GM12878 (cell line): ENCODE measurements around the gene PRICKLE3. TPM values are rescaled to one million over a fixed set of nuclear protein-coding genes. Genes with fewer than 3 reads are reported as not detected.

Experiments used
- ATF2 ChIP-seq: IDR thresholded peaks from 2 replicates; pipeline ENCODE4 v1.6.1; 2012; ENCODE audit warnings: low read length, inconsistent platforms
- BCL11A ChIP-seq: IDR thresholded peaks from 2 replicates; pipeline ENCODE4 v1.6.1; 2011; ENCODE audit warnings: low read depth, low read length
- BRCA1 ChIP-seq: IDR thresholded peaks from 2 replicates; pipeline ENCODE4 v1.6.1; 2011; ENCODE audit warnings: low read depth, low read length, improper control_type of control experiment
- CBFB ChIP-seq: IDR thresholded peaks from 2 replicates; pipeline ENCODE4 v1.6.1; 2016; ENCODE audit warnings: antibody characterized with exemption, low read depth
- CBX3 ChIP-seq: fragments of 200-600 bp; sonication (generic); IDR thresholded peaks from 2 replicates; pipeline ENCODE4 v1.6.1; 2016; ENCODE audit warnings: low read depth, borderline replicate concordance
- CEBPB ChIP-seq, 2 experiments: fragments of 150-350 bp in 1 of 2; IDR thresholded peaks; 2 replicates each; pipeline ENCODE4 v1.6.1; 2012 to 2014; ENCODE audit warnings: low read depth in 2 of 2, low read length in 2 of 2, borderline replicate concordance in 1 of 2, inconsistent platforms in 1 of 2
- CHD1 ChIP-seq: IDR thresholded peaks from 2 replicates; pipeline ENCODE4 v1.6.1; 2012; ENCODE audit warnings: low read depth, low read length, improper control_type of control experiment
- EGR1 ChIP-seq, 2 experiments: IDR thresholded peaks; 1 replicate in 1 of 2; 2 replicates in 1 of 2; pipeline ENCODE4 v1.6.1; 2011 to 2012; ENCODE audit warnings: low read depth in 2 of 2, low read length in 2 of 2, borderline replicate concordance in 1 of 2, mild to moderate bottlenecking in 1 of 2, moderate library complexity in 1 of 2
- LARP7 ChIP-seq: fragments of 450-650 bp; IDR thresholded peaks from 2 replicates; pipeline ENCODE4 v1.6.1; 2017; ENCODE audit warnings: mild to moderate bottlenecking
- NFIC ChIP-seq: IDR thresholded peaks from 2 replicates; pipeline ENCODE4 v1.6.1; 2012; ENCODE audit warnings: low read depth, mild to moderate bottlenecking, inconsistent platforms, low read length, moderate library complexity
- RB1 ChIP-seq: fragments of 450-650 bp; formaldehyde crosslinking; IDR thresholded peaks from 2 replicates; pipeline ENCODE4 v1.6.1; 2017; ENCODE audit warnings: mild to moderate bottlenecking, borderline replicate concordance
- RFX5 ChIP-seq: IDR thresholded peaks from 2 replicates; pipeline ENCODE4 v1.6.1; 2011; ENCODE audit warnings: low read depth, low read length, improper control_type of control experiment
- SIX5 ChIP-seq: IDR thresholded peaks from 2 replicates; pipeline ENCODE4 v1.6.1; 2011; ENCODE audit warnings: mild to moderate bottlenecking, low read depth, low read length, moderate library complexity; ENCODE audit not compliant: severe bottlenecking
- SMAD5 ChIP-seq: IDR thresholded peaks from 2 replicates; pipeline ENCODE4 v1.6.1; 2016; ENCODE audit warnings: antibody characterized with exemption, low read depth
- SMARCA5 ChIP-seq: fragments of 450-650 bp; IDR thresholded peaks from 2 replicates; pipeline ENCODE4 v1.6.1; 2017; ENCODE audit warnings: mild to moderate bottlenecking
- SREBF1 ChIP-seq: IDR thresholded peaks from 2 replicates; pipeline ENCODE4 v1.6.1; 2012; ENCODE audit warnings: mild to moderate bottlenecking, low read length
- STAT3 ChIP-seq: IDR thresholded peaks from 2 replicates; pipeline ENCODE4 v1.6.1; 2011; ENCODE audit warnings: low read depth, low read length, improper control_type of control experiment
- TARDBP ChIP-seq: IDR thresholded peaks from 2 replicates; pipeline ENCODE4 v1.6.1; 2016; ENCODE audit warnings: borderline replicate concordance
- ZNF274 ChIP-seq: IDR thresholded peaks from one replicate; pipeline ENCODE4 v1.8.0; 2011; ENCODE audit not compliant: insufficient read length, insufficient read depth
- ZNF384 ChIP-seq: IDR thresholded peaks from 2 replicates; pipeline ENCODE4 v1.6.1; 2012; ENCODE audit warnings: low read depth, mild to moderate bottlenecking, low read length, improper control_type of control experiment, borderline replicate concordance
- ZSCAN29 ChIP-seq: fragments of 450-650 bp; IDR thresholded peaks from 2 replicates; pipeline ENCODE4 v1.6.1; 2017; ENCODE audit warnings: mild to moderate bottlenecking, moderate library complexity
- polyA plus RNA-seq, 11 experiments: library from polyadenylated mRNA; depleted of rRNA in 4 of 11; unstranded in 6 of 11; stranded (reverse) in 5 of 11; fragments of >200 nt; fragmentation: Nextera tagmentation in 4 of 11; fragmentation: Illumina TruSeq in 1 of 11; extraction: Ambion mirVana in 4 of 11; extraction: Trizol in 1 of 11; gene quantifications; 1 replicate in 1 of 11; 2 replicates in 10 of 11; pipeline versions ENCODE4 v1.2.1 to v1.2.3, GENCODE V29; 2011 to 2016; ENCODE audit warnings: inconsistent platforms in 2 of 11, missing spikeins in 2 of 11, low read depth in 1 of 11
- total RNA-seq, 4 experiments: library from RNA; depleted of rRNA in 3 of 4; stranded (reverse); fragments of >200 nt in 3 of 4; fragmentation: Illumina TruSeq in 1 of 4; extraction: Trizol in 1 of 4; gene quantifications; 2 replicates each; pipeline versions ENCODE4 v1.2.1 to v1.2.3, GENCODE V29; 2013 to 2021
- TF ChIP-seq, protein P1 (sequence below): fragments of 450-650 bp; IDR thresholded peaks from 2 replicates; pipeline ENCODE4 v1.6.1; 2016; ENCODE audit warnings: mild to moderate bottlenecking
- TF ChIP-seq, protein P2 (sequence below): fragments of 450-650 bp; IDR thresholded peaks from 2 replicates; pipeline ENCODE4 v1.6.1; 2017; ENCODE audit warnings: borderline replicate concordance
- TF ChIP-seq, protein P3 (sequence below): fragments of 450-650 bp; IDR thresholded peaks from 2 replicates; pipeline ENCODE4 v1.6.1; 2017; ENCODE audit warnings: mild to moderate bottlenecking
- TF ChIP-seq, protein P4 (sequence below): IDR thresholded peaks from 2 replicates; pipeline ENCODE4 v1.6.1; 2011; ENCODE audit warnings: low read depth, mild to moderate bottlenecking, low read length, moderate library complexity, borderline replicate concordance; ENCODE audit errors: extremely low read depth

Gene PRICKLE3
- total and polyA plus RNA-seq, 10 of the 15 experiments (the other 5 are each of a cell fraction or from before 2014, with no cell fraction given), result 0.69 to 17.4 (median 7.6) TPM

- no peak for TF ChIP-seq EGR1 (IDR thresholded peaks at IDR 0.05; ENCODE audit: borderline replicate concordance in 1 of 2, low read depth in 2 of 2, low read length in 2 of 2)
- TF ChIP-seq ZSCAN29, result no peak
- no peak for TF ChIP-seq NFIC
- TF ChIP-seq SREBF1, result no peak
- TF ChIP-seq BCL11A, result no peak
- TF ChIP-seq, protein P1, sequence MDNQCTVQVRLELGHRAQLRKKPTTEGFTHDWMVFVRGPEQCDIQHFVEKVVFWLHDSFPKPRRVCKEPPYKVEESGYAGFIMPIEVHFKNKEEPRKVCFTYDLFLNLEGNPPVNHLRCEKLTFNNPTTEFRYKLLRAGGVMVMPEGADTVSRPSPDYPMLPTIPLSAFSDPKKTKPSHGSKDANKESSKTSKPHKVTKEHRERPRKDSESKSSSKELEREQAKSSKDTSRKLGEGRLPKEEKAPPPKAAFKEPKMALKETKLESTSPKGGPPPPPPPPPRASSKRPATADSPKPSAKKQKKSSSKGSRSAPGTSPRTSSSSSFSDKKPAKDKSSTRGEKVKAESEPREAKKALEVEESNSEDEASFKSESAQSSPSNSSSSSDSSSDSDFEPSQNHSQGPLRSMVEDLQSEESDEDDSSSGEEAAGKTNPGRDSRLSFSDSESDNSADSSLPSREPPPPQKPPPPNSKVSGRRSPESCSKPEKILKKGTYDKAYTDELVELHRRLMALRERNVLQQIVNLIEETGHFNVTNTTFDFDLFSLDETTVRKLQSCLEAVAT, result no peak
- TF ChIP-seq SMAD5, result 0 out of 2 replicates have a peak, but pooled peaks have one; percentile 41
- TF ChIP-seq, protein P2, sequence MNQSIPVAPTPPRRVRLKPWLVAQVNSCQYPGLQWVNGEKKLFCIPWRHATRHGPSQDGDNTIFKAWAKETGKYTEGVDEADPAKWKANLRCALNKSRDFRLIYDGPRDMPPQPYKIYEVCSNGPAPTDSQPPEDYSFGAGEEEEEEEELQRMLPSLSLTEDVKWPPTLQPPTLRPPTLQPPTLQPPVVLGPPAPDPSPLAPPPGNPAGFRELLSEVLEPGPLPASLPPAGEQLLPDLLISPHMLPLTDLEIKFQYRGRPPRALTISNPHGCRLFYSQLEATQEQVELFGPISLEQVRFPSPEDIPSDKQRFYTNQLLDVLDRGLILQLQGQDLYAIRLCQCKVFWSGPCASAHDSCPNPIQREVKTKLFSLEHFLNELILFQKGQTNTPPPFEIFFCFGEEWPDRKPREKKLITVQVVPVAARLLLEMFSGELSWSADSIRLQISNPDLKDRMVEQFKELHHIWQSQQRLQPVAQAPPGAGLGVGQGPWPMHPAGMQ, result no peak
- TF ChIP-seq ZNF384, result no peak
- no peak for TF ChIP-seq LARP7
- no peak for TF ChIP-seq STAT3
- TF ChIP-seq CBFB, result no peak
- TF ChIP-seq, protein P3, sequence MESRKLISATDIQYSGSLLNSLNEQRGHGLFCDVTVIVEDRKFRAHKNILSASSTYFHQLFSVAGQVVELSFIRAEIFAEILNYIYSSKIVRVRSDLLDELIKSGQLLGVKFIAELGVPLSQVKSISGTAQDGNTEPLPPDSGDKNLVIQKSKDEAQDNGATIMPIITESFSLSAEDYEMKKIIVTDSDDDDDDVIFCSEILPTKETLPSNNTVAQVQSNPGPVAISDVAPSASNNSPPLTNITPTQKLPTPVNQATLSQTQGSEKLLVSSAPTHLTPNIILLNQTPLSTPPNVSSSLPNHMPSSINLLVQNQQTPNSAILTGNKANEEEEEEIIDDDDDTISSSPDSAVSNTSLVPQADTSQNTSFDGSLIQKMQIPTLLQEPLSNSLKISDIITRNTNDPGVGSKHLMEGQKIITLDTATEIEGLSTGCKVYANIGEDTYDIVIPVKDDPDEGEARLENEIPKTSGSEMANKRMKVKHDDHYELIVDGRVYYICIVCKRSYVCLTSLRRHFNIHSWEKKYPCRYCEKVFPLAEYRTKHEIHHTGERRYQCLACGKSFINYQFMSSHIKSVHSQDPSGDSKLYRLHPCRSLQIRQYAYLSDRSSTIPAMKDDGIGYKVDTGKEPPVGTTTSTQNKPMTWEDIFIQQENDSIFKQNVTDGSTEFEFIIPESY, result no peak
- no peak for TF ChIP-seq CHD1
- TF ChIP-seq CBX3, result no peak
- no peak for TF ChIP-seq TARDBP
- no peak for TF ChIP-seq ATF2
- TF ChIP-seq, protein P4, sequence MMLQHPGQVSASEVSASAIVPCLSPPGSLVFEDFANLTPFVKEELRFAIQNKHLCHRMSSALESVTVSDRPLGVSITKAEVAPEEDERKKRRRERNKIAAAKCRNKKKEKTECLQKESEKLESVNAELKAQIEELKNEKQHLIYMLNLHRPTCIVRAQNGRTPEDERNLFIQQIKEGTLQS, result no peak
- no peak for TF ChIP-seq CEBPB (IDR thresholded peaks at IDR 0.05; ENCODE audit: borderline replicate concordance in 1 of 2, low read depth in 2 of 2, low read length in 2 of 2)
- no peak for TF ChIP-seq ZNF274
- no peak for TF ChIP-seq RB1
- no peak for TF ChIP-seq SIX5
- no peak for TF ChIP-seq BRCA1
- no peak for TF ChIP-seq RFX5
- peak; percentile 77 for TF ChIP-seq SMARCA5
Observed at GRCh38 chrX:49155900-49156837, 30.0 kb downstream of the PRICKLE3 start (continued).
